AG10803 (cell line): ENCODE results near the gene TRAPPC5.

ENCODE experiments used
- DNase-seq: peaks from one replicate; pipeline ENCODE4 v3.0.0; 2010; ENCODE audit warnings: low read depth
- H3K4me3 ChIP-seq: 2 replicates; pipeline ENCODE4 v1.5.1; 2011; ENCODE audit warnings: mild to moderate bottlenecking, low read length, control low read depth
- CTCF ChIP-seq: conservative IDR thresholded peaks from 2 replicates; pipeline ENCODE4 v1.5.1; 2011; ENCODE audit warnings: mild to moderate bottlenecking, low read length, control low read depth, inconsistent platforms

TRAPPC5 gene

GRCh38 chr19:7709932-7710460 lies 29.4 kb downstream of the TRAPPC5 start:
- TF ChIP-seq CTCF: no peak
- H3K4me3 ChIP-seq: no peak overlapping the region
- DNase-seq: no peak

GRCh38 chr19:7710616-7711015 lies 30.0 kb downstream of the TRAPPC5 start:
- no peak for TF ChIP-seq CTCF
- H3K4me3 ChIP-seq: no peak overlapping the region
- no peak for DNase-seq

GRCh38 chr19:7715671-7716070 lies 35.0 kb downstream of the TRAPPC5 start:
- TF ChIP-seq CTCF: no peak
- no peak for DNase-seq
- H3K4me3 ChIP-seq: no peak overlapping the region

- no peak for DNase-seq
- no peak for TF ChIP-seq CTCF
- no peak overlapping the region for H3K4me3 ChIP-seq
These were observed 36.1 kb downstream of the TRAPPC5 start for GRCh38 chr19:7716762-7717161.

- TF ChIP-seq CTCF: no peak
- no peak for DNase-seq
- no peak overlapping the region for H3K4me3 ChIP-seq
These were observed 38.0 kb downstream of the TRAPPC5 start for GRCh38 chr19:7718668-7719067.

- TF ChIP-seq CTCF: no peak
- DNase-seq: no peak
These were observed 39.7 kb downstream of the TRAPPC5 start for GRCh38 chr19:7720351-7720750.

GRCh38 chr19:7722231-7722651 lies 41.6 kb downstream of the TRAPPC5 start:
- no peak for TF ChIP-seq CTCF
- no peak for DNase-seq
- H3K4me3 ChIP-seq: no peak overlapping the region

More at GRCh38 chr19:7720351-7720750, 39.7 kb downstream of the TRAPPC5 start:
- H3K4me3 ChIP-seq: no peak overlapping the region
